ENCODE results near the gene TBC1D14.

Gene TBC1D14

GRCh38 chr4:6939761-6940743, 30.4 kb downstream of the TBC1D14 start:
- no peak for TF ChIP-seq CTCF (IDR thresholded peaks at IDR 0.05; ENCODE audit: low read depth, low read length)
- H3K4me3 ChIP-seq (ENCODE audit: low read depth, low read length) = no peak overlapping the region

GRCh38 chr4:6940744-6941137, 31.1 kb downstream of the TBC1D14 start:
- no peak for TF ChIP-seq CTCF (IDR thresholded peaks at IDR 0.05; ENCODE audit: low read depth, low read length)
- no peak overlapping the region for H3K4me3 ChIP-seq (ENCODE audit: low read depth, low read length)

GRCh38 chr4:6941796-6942195, 32.2 kb downstream of the TBC1D14 start:
- no peak for TF ChIP-seq CTCF (IDR thresholded peaks at IDR 0.05; ENCODE audit: low read depth, low read length)
- H3K4me3 ChIP-seq (ENCODE audit: low read depth, low read length) = no peak overlapping the region

- TF ChIP-seq CTCF (IDR thresholded peaks at IDR 0.05; ENCODE audit: low read depth, low read length) = no peak
- H3K4me3 ChIP-seq (ENCODE audit: low read depth, low read length) = peak overlapping the region; percentile 33
These were observed 32.7 kb downstream of the TBC1D14 start for GRCh38 chr4:6942238-6942800.

- TF ChIP-seq CTCF (IDR thresholded peaks at IDR 0.05; ENCODE audit: low read depth, low read length) = no peak
- H3K4me3 ChIP-seq (ENCODE audit: low read depth, low read length) = no peak overlapping the region; the same call in 1 of the 2 replicates
These were observed 33.6 kb downstream of the TBC1D14 start for GRCh38 chr4:6943012-6943884.

- no peak for TF ChIP-seq CTCF (IDR thresholded peaks at IDR 0.05; ENCODE audit: low read depth, low read length)
- H3K4me3 ChIP-seq (ENCODE audit: low read depth, low read length) = no peak overlapping the region
These were observed 34.2 kb downstream of the TBC1D14 start for GRCh38 chr4:6943885-6944225.

All from WI38 (cell line).